Activated T-helper 1 cell treated with anti-CD3 and anti-CD28 coated beads, Interleukin-12 subunit alpha, Interleukin-12 subunit beta, Interleukin-2, Interleukin-4 antibody, amounts not matched to agents 30 ng/mL and 10 ng/mL and 1 ng/mL, durations not matched to agents 14 hours and 24 hours and 36 hours (primary cell): ENCODE measurements around the gene NAT14. TPM values are rescaled to one million over a fixed set of nuclear protein-coding genes. Genes with fewer than 3 reads are reported as not detected.
"Not testable (repeated sequence)": the region's sequence is repeated elsewhere in the genome, so short reads cannot be mapped to it uniquely, and the experiment has no call there.

Experiments
- DNase-seq: peaks from one replicate; pipeline ENCODE4 v3.0.0; 2021; ENCODE audit warnings: low spot score
- H3K27ac Mint-ChIP-seq: one replicate; pipeline ENCODE4 v1.8.0; 2021; ENCODE audit warnings: mild to moderate bottlenecking, mixed read lengths
- H3K27me3 Mint-ChIP-seq: one replicate; pipeline ENCODE4 v1.8.0; 2022; ENCODE audit warnings: mild to moderate bottlenecking, moderate library complexity, mixed read lengths; ENCODE audit not compliant: insufficient read depth
- H3K36me3 Mint-ChIP-seq: one replicate; pipeline ENCODE4 v1.8.0; 2021; ENCODE audit warnings: low read depth, mixed read lengths
- H3K4me1 Mint-ChIP-seq: one replicate; pipeline ENCODE4 v1.8.0; 2021; ENCODE audit warnings: low read depth, mixed read lengths
- H3K4me3 Mint-ChIP-seq: one replicate; pipeline ENCODE4 v1.8.0; 2021; ENCODE audit warnings: mild to moderate bottlenecking, moderate library complexity, mixed read lengths
- H3K9me3 Mint-ChIP-seq: one replicate; pipeline ENCODE4 v1.8.0; 2021; ENCODE audit warnings: mixed read lengths
- intact Hi-C: fragments of 100-400 bp; cut with micrococcal nuclease; formaldehyde crosslinking; loops from one replicate; pipeline ENCODE4 v1.15.1; 2024
- total RNA-seq: library from RNA; stranded (reverse); gene quantifications from 2 replicates; pipeline ENCODE4 v1.2.3, GENCODE V29; 2022

Gene NAT14
- total RNA-seq, 1 donor from 2014 or later, result 26.1 TPM

GRCh38 chr19:55496820-55497219, 11.8 kb downstream of the NAT14 start:
- H3K4me3 Mint-ChIP-seq, H3K9me3 Mint-ChIP-seq, intact Hi-C loops, H3K36me3 Mint-ChIP-seq, DNase-seq, H3K27ac Mint-ChIP-seq, H3K4me1 Mint-ChIP-seq: not testable (repeated sequence)
- H3K27me3 Mint-ChIP-seq, result peaks cover 13% of the 10 kb centered on the region

- Mint-ChIP-seq H3K36me3 (peaks cover 3% of the 10 kb centered on the region), H3K4me1 (peaks cover 11% of the 10 kb centered on the region), H3K9me3 (no peaks in the 10 kb centered on the region), H3K27me3 (peaks cover 11% of the 10 kb centered on the region), H3K4me3 (no peak overlapping the region), H3K27ac (no peak overlapping the region)
- intact Hi-C loops, result no loop called here
- DNase-seq, result no peak
These were observed 12.8 kb downstream of the NAT14 start for GRCh38 chr19:55497763-55498162.

- no peak for DNase-seq
- H3K4me3 Mint-ChIP-seq, result no peak overlapping the region
- H3K27ac Mint-ChIP-seq, result no peak overlapping the region
- intact Hi-C loops, result no loop called here
- H3K27me3 Mint-ChIP-seq, result peaks cover 5% of the 10 kb centered on the region
- peaks cover 15% of the 10 kb centered on the region for H3K4me1 Mint-ChIP-seq
- H3K36me3 Mint-ChIP-seq, result peaks cover 5% of the 10 kb centered on the region
- no peaks in the 10 kb centered on the region for H3K9me3 Mint-ChIP-seq
These were observed 13.4 kb downstream of the NAT14 start for GRCh38 chr19:55498246-55498840.

GRCh38 chr19:55500368-55500952, 15.5 kb downstream of the NAT14 start:
- no peak overlapping the region for H3K27ac Mint-ChIP-seq
- peaks cover 24% of the 10 kb centered on the region for H3K4me1 Mint-ChIP-seq
- peaks cover 4% of the 10 kb centered on the region for H3K27me3 Mint-ChIP-seq
- intact Hi-C loops, result loop anchor here (5.0 kb wide), 1 partner anchor 618 kb away; no protein-coding TSS in a partner anchor
- H3K9me3 Mint-ChIP-seq, result no peaks in the 10 kb centered on the region
- no peak overlapping the region for H3K4me3 Mint-ChIP-seq
- no peak for DNase-seq
- peaks cover 5% of the 10 kb centered on the region for H3K36me3 Mint-ChIP-seq

GRCh38 chr19:55502197-55502952, 17.4 kb downstream of the NAT14 start:
- intact Hi-C loops, result loop anchor here (5.0 kb wide), 1 partner anchor 620 kb away; no protein-coding TSS in a partner anchor
- Mint-ChIP-seq H3K9me3 (no peaks in the 10 kb centered on the region), H3K27ac (peak overlapping the region; percentile 46), H3K36me3 (peaks cover 5% of the 10 kb centered on the region), H3K27me3 (peaks cover 7% of the 10 kb centered on the region), H3K4me1 (peaks cover 24% of the 10 kb centered on the region), H3K4me3 (no peak overlapping the region)
- no peak for DNase-seq

GRCh38 chr19:55503157-55503501, 18.1 kb downstream of the NAT14 start:
- Mint-ChIP-seq H3K4me3 (peak overlapping the region; percentile 78), H3K27me3 (peaks cover 4% of the 10 kb centered on the region), H3K4me1 (peaks cover 24% of the 10 kb centered on the region), H3K36me3 (peaks cover 5% of the 10 kb centered on the region), H3K27ac (peak overlapping the region; percentile 82), H3K9me3 (no peaks in the 10 kb centered on the region)
- no peak for DNase-seq
- intact Hi-C loops, result loop anchor here (5.0 kb wide), 1 partner anchor 621 kb away; no protein-coding TSS in a partner anchor

GRCh38 chr19:55503502-55504251, 18.7 kb downstream of the NAT14 start:
- Mint-ChIP-seq H3K9me3 (no peaks in the 10 kb centered on the region), H3K4me3 (peak overlapping the region; percentile 78)

GRCh38 chr19:55504252-55504603, 19.2 kb downstream of the NAT14 start:
- intact Hi-C loops, result loop anchor here (1.0 to 5.0 kb wide), 5 partner anchors 27 to 622 kb away; partner anchors contain the start of gene ZNF628
- Mint-ChIP-seq H3K4me3 (peak overlapping the region; percentile 78), H3K4me1 (peaks cover 24% of the 10 kb centered on the region), H3K36me3 (peaks cover 5% of the 10 kb centered on the region), H3K27ac (no peak overlapping the region), H3K9me3 (no peaks in the 10 kb centered on the region), H3K27me3 (peaks cover 4% of the 10 kb centered on the region)
- no peak for DNase-seq

More at GRCh38 chr19:55503502-55504251, 18.7 kb downstream of the NAT14 start:
- Mint-ChIP-seq H3K27ac (peak overlapping the region; percentile 82), H3K27me3 (peaks cover 4% of the 10 kb centered on the region), H3K4me1 (peaks cover 24% of the 10 kb centered on the region), H3K36me3 (peaks cover 5% of the 10 kb centered on the region)
- DNase-seq, result peak; percentile 89
- intact Hi-C loops, result loop anchor here (1.0 to 5.0 kb wide), 5 partner anchors 27 to 621 kb away; partner anchors contain the start of gene ZNF628

- DNase-seq, result no peak
- no peak overlapping the region for H3K4me3 Mint-ChIP-seq
- peaks cover 4% of the 10 kb centered on the region for H3K27me3 Mint-ChIP-seq
- H3K4me1 Mint-ChIP-seq, result peaks cover 24% of the 10 kb centered on the region
- peaks cover 5% of the 10 kb centered on the region for H3K36me3 Mint-ChIP-seq
- H3K9me3 Mint-ChIP-seq, result no peaks in the 10 kb centered on the region
- intact Hi-C loops, result loop anchor here (1.0 to 5.0 kb wide), 5 partner anchors 28 to 623 kb away; partner anchors contain the start of gene ZNF628
- no peak overlapping the region for H3K27ac Mint-ChIP-seq
These were observed 20.0 kb downstream of the NAT14 start for GRCh38 chr19:55504981-55505380.

- Mint-ChIP-seq H3K27ac (no peak overlapping the region), H3K36me3 (peaks cover 2% of the 10 kb centered on the region), H3K4me3 (no peak overlapping the region), H3K9me3 (no peaks in the 10 kb centered on the region), H3K4me1 (peaks cover 11% of the 10 kb centered on the region), H3K27me3 (peaks cover 5% of the 10 kb centered on the region)
- intact Hi-C loops, result no loop called here
- DNase-seq, result no peak
These were observed 23.1 kb downstream of the NAT14 start for GRCh38 chr19:55508120-55508519.

- Mint-ChIP-seq H3K9me3 (no peaks in the 10 kb centered on the region), H3K27me3 (peaks cover 2% of the 10 kb centered on the region), H3K4me3 (peak overlapping the region; percentile 66), H3K4me1 (no peaks in the 10 kb centered on the region), H3K27ac (peak overlapping the region; percentile 68), H3K36me3 (no peaks in the 10 kb centered on the region)
- DNase-seq, result peak; percentile 88
- intact Hi-C loops, result loop anchor here (1.0 to 2.0 kb wide), 5 partner anchors 56 to 115 kb away; partner anchors contain the start of genes ISOC2 and ZNF784
These were observed 32.1 kb downstream of the NAT14 start for GRCh38 chr19:55516878-55517620.
